Epidermal melanocyte (primary cell): ENCODE data around the gene TIMP2.

Experiments
- DNase-seq: peaks from one replicate; pipeline ENCODE4 v3.0.0; 2011; ENCODE audit warnings: low spot score; ENCODE audit not compliant: insufficient read length

Gene TIMP2

DNA sequence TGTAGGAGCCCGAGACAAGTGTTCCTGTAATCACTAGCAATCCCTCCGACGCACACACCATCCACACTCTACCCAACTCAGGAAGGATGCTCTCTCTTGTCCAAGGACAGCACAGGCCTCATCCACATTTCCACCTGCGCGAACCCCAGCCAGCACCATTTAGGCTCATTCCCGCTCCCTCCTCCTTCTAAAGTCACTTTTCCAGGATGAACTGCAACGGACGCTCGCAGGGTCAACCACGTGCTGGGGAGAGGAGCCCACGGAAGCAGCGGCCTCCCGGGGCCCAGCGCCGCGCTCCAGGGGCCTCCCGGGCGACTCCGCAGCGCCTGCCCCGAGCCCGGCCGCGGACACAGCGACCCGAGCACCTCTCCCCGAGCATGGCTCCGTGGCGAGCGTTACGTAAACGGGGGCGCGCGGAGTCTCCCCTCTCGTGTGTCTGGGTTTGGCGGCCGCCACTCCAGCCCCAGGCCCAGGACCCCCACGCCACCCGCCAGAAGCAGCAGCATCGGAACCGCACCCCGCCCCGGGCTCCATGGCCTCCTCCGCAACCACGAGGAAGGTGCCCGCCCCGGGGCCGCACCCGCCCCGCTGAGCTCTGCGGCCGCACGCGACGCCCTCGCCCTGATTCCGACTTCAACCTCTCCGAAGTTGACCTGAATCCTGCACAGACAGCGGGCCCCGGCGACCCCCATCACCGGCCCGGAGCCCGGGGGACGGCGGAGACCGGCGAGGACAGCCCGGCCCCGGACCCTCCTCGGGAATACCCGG lies 85.2 kb downstream of the TIMP2 start:
- DNase-seq: no peak

DNA sequence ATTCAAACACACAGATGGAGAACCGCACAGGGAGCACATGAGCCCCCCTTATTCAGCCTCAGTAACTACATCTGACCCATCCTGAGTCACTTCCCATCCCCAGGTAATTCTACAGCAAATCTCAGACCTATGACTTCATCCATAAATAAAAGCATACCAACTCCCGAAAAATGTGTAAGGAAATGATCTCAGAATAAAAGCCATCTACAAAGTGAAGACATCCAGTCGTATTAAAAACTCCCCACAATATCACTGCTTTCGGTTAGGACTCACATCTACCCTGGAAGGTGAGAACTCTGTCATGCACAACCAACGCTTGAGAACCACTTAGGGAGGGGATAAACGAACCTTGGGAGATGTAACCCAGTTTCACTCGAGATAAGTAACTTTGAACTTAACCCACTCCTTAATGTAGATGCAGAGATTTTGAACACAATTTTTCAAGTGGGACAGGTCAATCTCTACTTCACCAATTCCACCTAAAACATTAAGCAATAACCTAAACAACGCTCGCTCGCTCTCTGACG lies 85.9 kb downstream of the TIMP2 start:
- DNase-seq: no peak

DNA sequence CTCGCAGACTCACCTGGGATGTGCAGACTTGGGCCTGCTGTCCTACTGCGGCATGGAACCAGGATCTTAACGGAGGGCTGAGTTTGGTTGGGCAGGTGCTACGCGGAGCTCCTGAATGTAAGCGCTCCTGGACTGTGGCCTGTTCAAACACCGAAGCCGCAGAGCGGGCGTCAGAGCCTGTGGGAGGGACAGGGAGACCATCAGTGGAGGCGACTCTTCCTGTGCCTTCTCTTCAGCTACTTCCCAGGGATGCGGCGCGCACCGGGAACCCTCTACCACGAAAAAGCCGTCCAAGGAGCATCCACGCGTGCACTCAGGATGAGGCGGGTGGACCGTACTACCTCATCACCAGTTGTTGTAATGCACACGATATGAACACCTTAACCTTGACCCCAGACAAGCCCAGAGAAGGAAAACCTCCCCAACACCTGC lies 86.6 kb downstream of the TIMP2 start:
- no peak for DNase-seq

GRCh38 chr17:78836420-78837021 lies 88.7 kb downstream of the TIMP2 start:
- DNase-seq: no peak

GRCh38 chr17:78834571-78834970 lies 90.6 kb downstream of the TIMP2 start:
- no peak for DNase-seq

- DNase-seq: no peak
Observed at GRCh38 chr17:78832541-78832810, 92.7 kb downstream of the TIMP2 start.

- no peak for DNase-seq
Observed at GRCh38 chr17:78831688-78832540, 93.3 kb downstream of the TIMP2 start.

GRCh38 chr17:78829477-78829876 lies 95.7 kb downstream of the TIMP2 start:
- no peak for DNase-seq

GRCh38 chr17:78828470-78829185 lies 96.6 kb downstream of the TIMP2 start:
- DNase-seq: no peak

DNA sequence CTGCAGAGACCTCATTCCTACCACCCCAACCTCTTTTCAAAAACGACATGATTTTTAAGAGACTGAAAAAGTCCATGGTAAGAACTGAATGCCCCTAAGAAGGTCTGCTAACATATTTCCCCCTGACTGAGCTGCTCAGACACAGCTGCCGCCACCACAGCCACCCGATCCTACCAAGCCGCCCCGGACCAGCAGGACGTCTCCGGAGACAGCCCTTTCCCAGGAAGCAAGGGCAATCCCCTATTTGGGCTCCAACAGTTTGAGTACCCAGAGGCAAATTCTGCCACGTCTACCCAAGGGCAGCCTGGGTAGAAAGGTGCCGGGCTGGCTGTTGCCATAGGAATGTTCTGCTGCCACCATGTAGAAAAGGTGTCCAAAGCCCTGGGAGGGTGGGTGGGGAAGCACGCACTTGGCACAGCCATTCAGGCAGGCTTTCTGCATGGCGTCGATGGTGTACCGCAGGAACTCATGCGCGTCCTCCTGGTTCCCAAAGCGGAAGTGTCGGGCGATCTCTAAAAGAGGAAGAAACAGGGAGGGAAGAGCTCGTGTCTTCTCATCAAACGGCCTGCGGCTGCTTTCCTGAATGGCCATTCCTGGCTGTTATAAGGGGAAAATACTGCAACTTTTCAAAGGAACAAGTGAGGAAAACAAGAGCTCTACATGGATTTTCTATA lies 98.2 kb downstream of the TIMP2 start:
- DNase-seq: no peak

GRCh38 chr17:78826421-78826820 lies 98.8 kb downstream of the TIMP2 start:
- DNase-seq: no peak

DNA sequence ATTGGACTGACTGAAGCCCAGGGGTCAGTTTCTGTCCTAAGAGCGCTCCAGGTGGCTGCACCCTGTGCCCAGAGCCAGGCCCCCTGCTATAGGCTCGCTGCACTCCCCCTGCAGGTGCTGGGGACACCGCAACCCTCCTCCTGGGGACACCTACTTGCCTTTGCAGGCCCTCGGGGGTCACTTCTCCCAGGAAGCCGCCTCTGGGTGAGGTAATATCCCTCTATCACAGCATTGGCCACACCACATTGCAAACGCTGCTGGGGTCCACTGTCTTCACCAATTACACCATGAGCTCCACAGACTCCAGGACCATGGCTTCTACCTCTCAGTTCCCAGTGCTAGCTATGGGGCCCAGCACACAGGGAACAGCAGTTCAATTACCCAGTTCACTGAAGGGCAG lies 99.5 kb downstream of the TIMP2 start:
- DNase-seq: no peak

DNA sequence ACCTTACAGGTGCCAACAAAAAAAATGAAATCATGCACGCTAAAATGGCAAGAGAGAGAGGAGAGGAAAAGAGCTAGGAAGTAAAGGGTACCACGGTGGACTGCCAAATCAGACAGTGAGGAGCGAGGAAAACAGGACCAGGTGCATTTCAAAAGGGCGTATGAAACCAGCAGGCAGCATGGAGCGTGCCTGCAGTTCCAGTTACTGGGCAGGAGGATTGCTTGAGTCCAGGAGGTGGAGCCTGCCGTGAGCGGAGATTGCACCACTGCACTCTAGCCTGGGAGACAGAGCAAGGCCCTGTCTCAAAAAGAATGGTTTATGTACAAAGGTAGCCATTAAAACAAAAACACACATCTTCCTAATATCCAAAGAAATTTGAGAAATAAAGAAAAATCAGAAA lies 100.9 kb downstream of the TIMP2 start:
- DNase-seq: no peak

GRCh38 chr17:78823282-78824046 lies 101.7 kb downstream of the TIMP2 start:
- DNase-seq: no peak

- DNase-seq: peak; percentile 87
Observed at GRCh38 chr17:78822552-78822951, 102.6 kb downstream of the TIMP2 start.

DNA sequence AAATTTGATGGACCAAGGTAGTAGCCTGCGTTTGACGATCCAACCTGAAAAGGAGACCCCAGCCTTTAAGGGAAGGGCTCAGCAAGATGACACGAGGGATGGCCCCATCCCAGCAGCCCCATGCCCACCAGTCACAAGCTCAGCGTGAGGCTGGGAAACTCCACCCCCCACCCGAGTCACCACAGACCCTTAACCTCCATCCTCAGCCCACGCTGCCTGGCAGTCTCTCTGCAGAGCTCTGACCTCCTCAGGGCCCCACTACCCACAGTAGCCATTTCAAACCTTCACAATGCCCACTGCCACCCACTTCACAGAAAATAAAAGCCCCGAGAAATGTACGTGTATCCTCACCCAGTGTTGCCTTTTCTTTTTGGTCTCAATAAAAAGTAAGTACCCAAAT lies 103.2 kb downstream of the TIMP2 start:
- DNase-seq: no peak

GRCh38 chr17:78820841-78821240 lies 104.3 kb downstream of the TIMP2 start:
- no peak for DNase-seq

GRCh38 chr17:78819806-78820792 lies 105.1 kb downstream of the TIMP2 start:
- no peak for DNase-seq

DNA sequence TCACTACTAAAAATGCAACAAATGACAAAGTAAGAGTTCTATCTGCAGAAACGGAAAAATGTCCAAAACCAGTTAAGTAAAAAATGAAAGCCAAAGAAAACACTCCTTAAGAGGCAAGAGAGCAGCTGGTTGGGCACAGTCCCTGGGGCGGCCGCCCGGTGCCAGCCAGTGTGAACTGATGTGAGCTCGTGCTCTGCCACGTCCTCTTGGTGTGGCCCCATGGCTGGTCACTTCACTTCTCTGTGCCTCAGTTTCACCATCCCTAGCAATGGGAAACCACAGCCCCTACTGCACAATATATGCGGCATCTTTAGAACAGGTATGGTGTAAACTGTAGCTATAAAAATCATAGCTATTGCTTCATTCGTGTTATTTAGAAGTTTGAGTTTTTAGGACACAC lies 105.8 kb downstream of the TIMP2 start:
- no peak for DNase-seq
